ENCODE measurements around the gene UBR1. TPM values are rescaled to one million over a fixed set of nuclear protein-coding genes. Genes with fewer than 3 reads are reported as not detected.

The UBR1 gene
- total RNA-seq, 1 experiment from 2014 or later, result 22.2 TPM

DNA sequence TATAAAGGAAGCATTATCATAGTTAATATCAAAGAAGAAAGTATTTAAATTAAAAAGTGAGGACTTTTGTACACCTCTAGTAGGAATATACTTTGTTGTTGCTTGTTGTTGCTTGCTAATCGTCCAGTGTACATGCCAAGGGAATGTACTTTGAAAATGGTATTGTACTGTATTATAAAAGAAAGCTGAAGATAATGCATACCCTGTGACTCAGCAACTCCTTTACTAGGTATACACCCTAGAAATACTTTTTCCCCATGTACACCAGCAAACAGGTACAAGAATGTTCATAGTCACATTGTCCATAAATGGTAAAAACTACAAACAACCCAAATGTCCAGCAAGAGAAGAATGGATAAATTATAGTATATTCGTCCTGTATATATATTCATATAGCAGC lies 197.3 kb downstream of the UBR1 start:
- Histone ChIP-seq H3K56ac (ENCODE audit: insufficient read length, low read depth, low read length) (no peak overlapping the region), H2BK5ac (ENCODE audit: insufficient read length, low read length) (no peak overlapping the region), H3K18ac (ENCODE audit: insufficient read length, low read depth, low read length) (no peak overlapping the region), H2BK120ac (ENCODE audit: low read depth, low read length, poor library complexity, severe bottlenecking) (no peak overlapping the region), H3K23me2 (ENCODE audit: insufficient read length, low read depth, low read length, poor library complexity, severe bottlenecking) (no peaks in the 10 kb centered on the region), H2BK20ac (ENCODE audit: low read depth, low read length, poor library complexity, severe bottlenecking) (no peak overlapping the region), H4K91ac (ENCODE audit: insufficient read length, low read depth, low read length) (no peak overlapping the region), H3K4ac (ENCODE audit: low read depth, low read length) (no peak overlapping the region), H2BK15ac (ENCODE audit: low read depth, low read length) (no peak overlapping the region), H3T11ph (ENCODE audit: low read length) (no peak overlapping the region), H3K79me2 (ENCODE audit: insufficient read depth, low read length) (no peaks in the 10 kb centered on the region; the same call in 1 of the 2 replicates), H3K9ac (ENCODE audit: extremely low read depth, insufficient read length, low read length) (no peak overlapping the region), H4K20me1 (ENCODE audit: control insufficient read depth, insufficient read depth, insufficient read length) (no peaks in the 10 kb centered on the region), H2BK12ac (ENCODE audit: insufficient read length, low read depth, low read length) (no peak overlapping the region), H4K8ac (replicated peaks; ENCODE audit: insufficient read length, low read depth, low read length) (no peak overlapping the region), H3K4me2 (ENCODE audit: insufficient read depth, insufficient read length, low read length) (no peak overlapping the region), H3K27me3 (ENCODE audit: insufficient read depth, low read length) (no peaks in the 10 kb centered on the region), H2AFZ (ENCODE audit: low read length) (no peak overlapping the region), H3K9me3 (ENCODE audit: control insufficient read depth, low read depth, low read length) (no peaks in the 10 kb centered on the region), H3K79me1 (ENCODE audit: insufficient read depth, low read depth, low read length, poor library complexity, severe bottlenecking) (peaks cover 3% of the 10 kb centered on the region), H4K5ac (ENCODE audit: insufficient read length, low read depth, low read length) (no peak overlapping the region), H3K23ac (ENCODE audit: insufficient read length, low read depth, low read length) (no peak overlapping the region), H2AK5ac (ENCODE audit: insufficient read length, low read length) (no peak overlapping the region), H3K4me1 (ENCODE audit: insufficient read depth, low read length) (no peaks in the 10 kb centered on the region), H3K14ac (ENCODE audit: insufficient read depth, low read length) (no peak overlapping the region), H3K27ac (ENCODE audit: insufficient read length, low read depth, low read length) (no peak overlapping the region)
- Mint-ChIP-seq H3K9me3 (no peaks in the 10 kb centered on the region), H3K4me3 (no peak overlapping the region), H3K36me3 (ENCODE audit: insufficient read depth in 1 of 3, low read depth in 3 of 3) (no peaks in the 10 kb centered on the region), H3K4me1 (peaks cover 5 to 8% of the 10 kb centered on the region in 2 experiments), H3K27me3 (ENCODE audit: low read depth) (no peaks in the 10 kb centered on the region), H3K27ac (no peak overlapping the region)
- TF ChIP-seq CTCF (conservative IDR thresholded peaks at IDR 0.05), result no peak
- WGBS (ENCODE audit: extremely low coverage, insufficient read length, low lambda C conversion rate), result no CpG with 5 or more reads among the region's 2 CpGs
- DNase-seq, result no peak
